Stimulated activated CD4-positive, alpha-beta T cell treated with anti-CD3 and anti-CD28 coated beads, Interleukin-2, amount 100 ng/mL, for 4 hours (primary cell): ENCODE measurements around the gene EDC3.
A peak's percentile ranks its signal among the peaks of the same experiment; 100 is the strongest.
"Not testable (repeated sequence)": the region's sequence is repeated elsewhere in the genome, so short reads cannot be mapped to it uniquely, and the experiment has no call there.

Experiments
- DNase-seq: peaks from one replicate; pipeline ENCODE4 v3.0.0-alpha.2; 2020; ENCODE audit warnings: low read depth

EDC3 gene

GRCh38 chr15:74610302-74610951 is 85.4 kb downstream of the EDC3 start:
- no peak for DNase-seq

- DNase-seq: no peak
Observed at GRCh38 chr15:74609938-74610301, 85.9 kb downstream of the EDC3 start.

- no peak for DNase-seq
Observed at GRCh38 chr15:74608786-74609185, 87.0 kb downstream of the EDC3 start.

GRCh38 chr15:74605795-74606150 is 90.1 kb downstream of the EDC3 start:
- DNase-seq: no peak

GRCh38 chr15:74604983-74605794 is 90.6 kb downstream of the EDC3 start:
- DNase-seq: no peak

- no peak for DNase-seq
Observed at GRCh38 chr15:74603789-74604705, 91.8 kb downstream of the EDC3 start.

- DNase-seq: no peak
Observed at GRCh38 chr15:74603026-74603788, 92.6 kb downstream of the EDC3 start.

GRCh38 chr15:74599156-74599555 is 96.7 kb downstream of the EDC3 start:
- DNase-seq: no peak

- peak; percentile 73 for DNase-seq
Observed at GRCh38 chr15:74598126-74598842, 97.5 kb downstream of the EDC3 start.

GRCh38 chr15:74597146-74597705 is 98.6 kb downstream of the EDC3 start:
- not testable (repeated sequence) for DNase-seq

GRCh38 chr15:74596736-74597135 is 99.1 kb downstream of the EDC3 start:
- DNase-seq: not testable (repeated sequence)

- no peak for DNase-seq
Observed at GRCh38 chr15:74595271-74595670, 100.6 kb downstream of the EDC3 start.

GRCh38 chr15:74594455-74594854 is 101.4 kb downstream of the EDC3 start:
- DNase-seq: no peak

GRCh38 chr15:74593122-74593521 is 102.7 kb downstream of the EDC3 start:
- no peak for DNase-seq

GRCh38 chr15:74592222-74592621 is 103.6 kb downstream of the EDC3 start:
- DNase-seq: no peak

GRCh38 chr15:74589826-74590225 is 106.0 kb downstream of the EDC3 start:
- DNase-seq: no peak

GRCh38 chr15:74585857-74586256 is 110.0 kb downstream of the EDC3 start:
- no peak for DNase-seq

- no peak for DNase-seq
Observed at GRCh38 chr15:74585191-74585590, 110.6 kb downstream of the EDC3 start.

GRCh38 chr15:74584779-74585178 is 111.0 kb downstream of the EDC3 start:
- DNase-seq: no peak

GRCh38 chr15:74584204-74584603 is 111.6 kb downstream of the EDC3 start:
- no peak for DNase-seq
